Lung (tissue), 12 donors: ENCODE measurements around the gene GSTO2. TPM values are rescaled to one million over a fixed set of nuclear protein-coding genes. Genes with fewer than 3 reads are reported as not detected.

ENCODE experiments used
- ATAC-seq: fragments of 200-7000 bp; cut with Tn5 transposase; one replicate; pipeline ENCODE4 v1.9.1; 2020; ENCODE audit warnings: moderate number of reproducible peaks; ENCODE audit not compliant: insufficient read depth, low FRiP score
- DNase-seq, 3 donors: peaks; one replicate each; pipeline ENCODE4 v3.0.0-alpha.2; 2013 to 2017
- H3K27ac ChIP-seq, 2 donors: one replicate each; pipeline ENCODE4 v1.5.1; 2013; ENCODE audit warnings: mild to moderate bottlenecking in 2 of 2, moderate library complexity in 2 of 2, control low read depth in 1 of 2, inconsistent platforms in 1 of 2, low read depth in 1 of 2, low read length in 1 of 2
- H3K27me3 ChIP-seq, 3 donors: one replicate each; pipeline ENCODE4 v1.5.1; 2013; ENCODE audit warnings: low read length in 2 of 3; ENCODE audit not compliant: control insufficient read depth in 3 of 3, insufficient read depth in 3 of 3
- H3K36me3 ChIP-seq, 4 donors: one replicate each; pipeline ENCODE4 v1.5.1; 2013; ENCODE audit warnings: low read length in 4 of 4, mild to moderate bottlenecking in 1 of 4, moderate library complexity in 1 of 4; ENCODE audit not compliant: control insufficient read depth in 4 of 4, insufficient read depth in 4 of 4
- H3K4me1 ChIP-seq, 5 donors: one replicate each; pipeline ENCODE4 v1.5.1; 2013; ENCODE audit warnings: low read length in 5 of 5, mild to moderate bottlenecking in 2 of 5, moderate library complexity in 1 of 5; ENCODE audit not compliant: control insufficient read depth in 5 of 5, insufficient read depth in 5 of 5
- H3K4me3 ChIP-seq: one replicate; pipeline ENCODE4 v1.5.1; 2013; ENCODE audit warnings: mild to moderate bottlenecking, control low read depth, moderate library complexity
- H3K9ac ChIP-seq, 2 donors: one replicate each; pipeline ENCODE4 v1.5.1; 2013; ENCODE audit warnings: low read length in 2 of 2, control low read depth in 1 of 2; ENCODE audit not compliant: insufficient read depth in 1 of 2
- H3K9me3 ChIP-seq, 4 donors: one replicate each; pipeline ENCODE4 v1.5.1; 2013; ENCODE audit warnings: low read length in 3 of 4, mild to moderate bottlenecking in 1 of 4, moderate library complexity in 1 of 4; ENCODE audit not compliant: control insufficient read depth in 4 of 4, insufficient read depth in 3 of 4
- WGBS, 2 donors: extraction: QIAGEN DNeasy Blood & Tissue Kit; methylation state at CpG; one replicate each; pipeline ENCODE4 v1.1.7; 2013; 5-methylcytosine and 5-hydroxymethylcytosine counted together
- polyA plus RNA-seq, 2 donors: library from polyadenylated mRNA; stranded (reverse); fragments of 200-250 nt; gene quantifications; one replicate each; pipeline ENCODE4 v1.2.1, GENCODE V29; 2013
- total RNA-seq, 2 donors: library from RNA; depleted of rRNA in 1 of 2; stranded (reverse); fragments of >200 nt in 1 of 2; gene quantifications; one replicate each; pipeline ENCODE4 v1.2.1, GENCODE V29; 2014 to 2021
- TF ChIP-seq, protein P1 (sequence below): IDR thresholded peaks from 2 replicates; pipeline ENCODE4 v1.5.1; 2012; ENCODE audit warnings: mild to moderate bottlenecking; ENCODE audit errors: control extremely low read depth, extremely low read depth
- donor health status: control.
- donor health status: control.
- donor health status: Bipolar disorder and iron deficiency.
- donor health status: healthy.
- donor health status: DM: yes; HTN: yes; CAD: no.

The GSTO2 gene
- total and polyA plus RNA-seq, 4 donors = 6.6 to 25.9 (median 12.1) TPM

DNA sequence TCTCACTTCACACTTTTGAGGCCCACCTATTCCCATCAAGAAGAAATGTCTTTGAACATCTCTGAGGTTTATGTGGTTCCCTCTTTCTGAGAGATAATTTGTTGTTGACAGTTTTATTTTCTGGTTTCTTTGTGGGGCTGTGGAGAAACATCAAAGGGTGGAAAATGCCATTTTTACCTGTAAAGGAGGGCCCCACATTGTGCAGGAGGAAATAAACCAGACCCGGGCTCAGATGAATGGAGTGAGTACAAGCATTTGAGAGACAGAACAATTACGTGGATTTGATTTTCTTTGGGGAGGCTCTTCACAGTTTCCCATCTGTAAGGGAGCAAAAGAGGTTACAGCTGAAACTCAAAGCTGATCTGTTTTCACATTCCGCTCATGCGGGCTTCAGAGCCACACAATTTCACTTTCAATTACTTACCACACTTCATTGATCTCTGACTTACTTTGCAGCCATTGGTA is 39.5 kb downstream of the GSTO2 start:
- WGBS, 2 donors = 71 to 75% methylated on average over 4 of the region's 4 CpGs
- DNase-seq (no peak), ATAC-seq (no peak)
- Histone ChIP-seq H3K9ac (peak overlapping the region in 1 of 2 donors; percentile 10), H3K36me3 (peaks cover 7 to 19% (median 14%) of the 10 kb centered on the region in 4 donors), H3K27me3 (no peaks in the 10 kb centered on the region), H3K4me3 (no peak overlapping the region), H3K4me1 (peaks cover 0 to 34% (median 0%) of the 10 kb centered on the region in 5 donors), H3K27ac (peak overlapping the region in 1 of 2 donors; percentile 15), H3K9me3 (no peaks in the 10 kb centered on the region)
- TF ChIP-seq, protein P1, sequence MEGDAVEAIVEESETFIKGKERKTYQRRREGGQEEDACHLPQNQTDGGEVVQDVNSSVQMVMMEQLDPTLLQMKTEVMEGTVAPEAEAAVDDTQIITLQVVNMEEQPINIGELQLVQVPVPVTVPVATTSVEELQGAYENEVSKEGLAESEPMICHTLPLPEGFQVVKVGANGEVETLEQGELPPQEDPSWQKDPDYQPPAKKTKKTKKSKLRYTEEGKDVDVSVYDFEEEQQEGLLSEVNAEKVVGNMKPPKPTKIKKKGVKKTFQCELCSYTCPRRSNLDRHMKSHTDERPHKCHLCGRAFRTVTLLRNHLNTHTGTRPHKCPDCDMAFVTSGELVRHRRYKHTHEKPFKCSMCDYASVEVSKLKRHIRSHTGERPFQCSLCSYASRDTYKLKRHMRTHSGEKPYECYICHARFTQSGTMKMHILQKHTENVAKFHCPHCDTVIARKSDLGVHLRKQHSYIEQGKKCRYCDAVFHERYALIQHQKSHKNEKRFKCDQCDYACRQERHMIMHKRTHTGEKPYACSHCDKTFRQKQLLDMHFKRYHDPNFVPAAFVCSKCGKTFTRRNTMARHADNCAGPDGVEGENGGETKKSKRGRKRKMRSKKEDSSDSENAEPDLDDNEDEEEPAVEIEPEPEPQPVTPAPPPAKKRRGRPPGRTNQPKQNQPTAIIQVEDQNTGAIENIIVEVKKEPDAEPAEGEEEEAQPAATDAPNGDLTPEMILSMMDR = no peak

DNA sequence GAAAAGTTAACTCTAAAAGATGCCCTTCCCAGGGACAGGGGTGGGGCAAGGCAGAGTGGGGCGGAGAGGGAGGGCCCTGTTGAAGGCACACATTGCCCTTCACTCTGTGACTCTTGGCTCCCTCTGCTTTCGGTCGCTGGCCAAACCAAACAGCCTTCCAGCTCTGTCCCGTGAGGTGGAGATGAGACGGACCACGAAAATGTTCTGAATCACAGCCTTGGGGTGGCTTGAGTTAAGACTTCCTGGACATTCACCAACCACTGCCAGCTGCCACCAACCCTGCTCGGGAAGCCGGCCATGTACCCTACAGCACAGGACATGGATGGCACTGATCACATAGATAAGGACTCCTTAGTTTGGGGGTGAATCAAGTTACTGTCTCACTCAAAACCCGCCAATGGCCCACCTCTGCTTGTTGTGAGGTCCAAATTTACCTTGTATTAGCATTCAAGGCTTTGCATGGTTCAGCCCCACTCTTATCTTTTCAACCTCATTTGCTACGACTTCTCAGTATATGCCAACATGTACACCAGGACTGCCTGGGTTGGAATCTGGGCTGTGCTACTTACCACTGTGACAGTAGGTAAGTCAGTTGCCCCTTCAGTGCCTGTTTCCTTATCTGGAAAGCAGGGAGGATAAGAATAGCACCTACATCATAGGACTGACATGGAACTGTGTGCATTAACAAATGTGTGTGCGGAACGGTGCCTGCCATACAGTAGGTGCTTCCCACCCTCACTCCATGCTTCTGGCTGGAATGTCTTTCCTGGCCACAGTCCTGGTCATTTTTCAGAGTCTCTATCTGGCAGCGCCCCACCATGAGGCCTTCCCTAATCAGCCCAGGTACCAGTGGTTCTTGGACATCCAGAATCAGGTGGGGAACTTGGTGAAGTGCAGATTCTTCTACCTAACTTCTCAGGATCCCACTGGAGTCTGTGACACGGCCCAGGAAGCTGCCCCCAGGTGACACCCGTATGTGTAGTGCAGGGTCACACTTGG is 41.3 kb downstream of the GSTO2 start:
- ATAC-seq (no peak), DNase-seq (no peak)
- Histone ChIP-seq H3K9ac (no peak overlapping the region), H3K36me3 (peaks cover 16 to 35% (median 29%) of the 10 kb centered on the region in 4 donors), H3K27ac (peak overlapping the region; percentile 21 to 88), H3K4me3 (no peak overlapping the region), H3K27me3 (no peaks in the 10 kb centered on the region), H3K9me3 (peaks cover 0 to 2% (median 0%) of the 10 kb centered on the region in 4 donors), H3K4me1 (peaks cover 0 to 29% (median 0%) of the 10 kb centered on the region in 5 donors)
- TF ChIP-seq, protein P1 = no peak
- WGBS, 2 donors = 76 to 87% methylated on average over 15 of the region's 15 CpGs

DNA sequence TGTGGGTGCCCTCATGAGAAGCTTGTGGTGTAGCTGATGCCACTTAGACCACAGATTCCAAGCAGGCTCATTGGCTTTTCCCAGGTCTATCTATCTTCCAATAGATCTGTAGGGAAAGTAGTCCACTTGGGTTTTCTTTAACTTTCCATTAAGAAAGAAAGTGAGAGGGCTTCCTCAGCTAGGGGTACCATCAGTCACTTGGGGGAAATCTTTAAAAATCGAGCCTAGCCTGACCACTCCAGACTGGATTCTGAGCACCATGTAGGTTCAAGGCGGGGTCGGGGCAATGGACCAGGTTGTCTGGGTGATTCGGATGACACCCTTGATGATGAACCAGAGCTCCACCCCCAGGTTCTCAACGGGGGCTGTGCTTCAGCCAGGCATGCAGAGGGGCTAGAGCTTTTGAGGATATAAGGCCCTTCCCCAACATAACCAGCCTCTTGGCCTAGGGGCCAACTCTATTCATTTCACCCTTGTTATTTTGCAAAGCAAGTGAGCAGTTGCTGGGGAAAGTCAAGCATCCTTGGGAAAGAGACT is 42.3 kb downstream of the GSTO2 start:
- no peak for ATAC-seq
- H3K9me3 ChIP-seq = peaks cover 0 to 4% (median 0%) of the 10 kb centered on the region in 4 donors

More for the DNA sequence above, 42.3 kb downstream of the GSTO2 start:
- 85 to 88% methylated on average over 5 of the region's 5 CpGs for WGBS, 2 donors
- Histone ChIP-seq H3K36me3 (peaks cover 16 to 40% (median 30%) of the 10 kb centered on the region in 4 donors), H3K4me1 (peaks cover 0 to 27% (median 0%) of the 10 kb centered on the region in 5 donors), H3K4me3 (no peak overlapping the region), H3K27ac (peak overlapping the region in 1 of 2 donors; percentile 88), H3K27me3 (no peaks in the 10 kb centered on the region), H3K9ac (no peak overlapping the region)
- DNase-seq = no peak
- TF ChIP-seq, protein P1 = no peak
